ENCODE measurements around the gene SH3GLB2.
A peak's percentile ranks its signal among the peaks of the same experiment; 100 is the strongest.

The SH3GLB2 gene

GRCh38 chr9:128995791-128996190, 32.3 kb downstream of the SH3GLB2 start:
- Histone ChIP-seq H3K4me2 (ENCODE audit: low read length) (no peak overlapping the region), H3K4me3 (ENCODE audit: low read depth, low read length, poor library complexity, severe bottlenecking) (no peak overlapping the region), H3K36me3 (ENCODE audit: insufficient read depth, low read length) (peaks cover 85% of the 10 kb centered on the region), H2AFZ (ENCODE audit: low read length) (no peak overlapping the region), H4K20me1 (ENCODE audit: insufficient read depth, low read length) (no peaks in the 10 kb centered on the region), H3K9me3 (ENCODE audit: low read length) (no peaks in the 10 kb centered on the region), H3K27ac (ENCODE audit: low read depth, low read length, poor library complexity, severe bottlenecking) (no peak overlapping the region), H3K9ac (ENCODE audit: low read length) (no peak overlapping the region), H3K9me2 (ENCODE audit: low read depth, low read length) (no peaks in the 10 kb centered on the region), H3K79me2 (ENCODE audit: insufficient read depth, low read length) (no peaks in the 10 kb centered on the region), H3K27me3 (ENCODE audit: insufficient read depth, low read length) (no peaks in the 10 kb centered on the region), H3K4me1 (ENCODE audit: insufficient read depth, low read length, severe bottlenecking) (no peaks in the 10 kb centered on the region), H3F3A (ENCODE audit: insufficient read depth, low read length) (no peaks in the 10 kb centered on the region)
- TF ChIP-seq EZH2 (IDR thresholded peaks at IDR 0.05; ENCODE audit: borderline replicate concordance, low read length), result no peak
- TF ChIP-seq, protein P1, sequence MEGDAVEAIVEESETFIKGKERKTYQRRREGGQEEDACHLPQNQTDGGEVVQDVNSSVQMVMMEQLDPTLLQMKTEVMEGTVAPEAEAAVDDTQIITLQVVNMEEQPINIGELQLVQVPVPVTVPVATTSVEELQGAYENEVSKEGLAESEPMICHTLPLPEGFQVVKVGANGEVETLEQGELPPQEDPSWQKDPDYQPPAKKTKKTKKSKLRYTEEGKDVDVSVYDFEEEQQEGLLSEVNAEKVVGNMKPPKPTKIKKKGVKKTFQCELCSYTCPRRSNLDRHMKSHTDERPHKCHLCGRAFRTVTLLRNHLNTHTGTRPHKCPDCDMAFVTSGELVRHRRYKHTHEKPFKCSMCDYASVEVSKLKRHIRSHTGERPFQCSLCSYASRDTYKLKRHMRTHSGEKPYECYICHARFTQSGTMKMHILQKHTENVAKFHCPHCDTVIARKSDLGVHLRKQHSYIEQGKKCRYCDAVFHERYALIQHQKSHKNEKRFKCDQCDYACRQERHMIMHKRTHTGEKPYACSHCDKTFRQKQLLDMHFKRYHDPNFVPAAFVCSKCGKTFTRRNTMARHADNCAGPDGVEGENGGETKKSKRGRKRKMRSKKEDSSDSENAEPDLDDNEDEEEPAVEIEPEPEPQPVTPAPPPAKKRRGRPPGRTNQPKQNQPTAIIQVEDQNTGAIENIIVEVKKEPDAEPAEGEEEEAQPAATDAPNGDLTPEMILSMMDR (IDR thresholded peaks at IDR 0.05; ENCODE audit: low read length), result no peak

DNA sequence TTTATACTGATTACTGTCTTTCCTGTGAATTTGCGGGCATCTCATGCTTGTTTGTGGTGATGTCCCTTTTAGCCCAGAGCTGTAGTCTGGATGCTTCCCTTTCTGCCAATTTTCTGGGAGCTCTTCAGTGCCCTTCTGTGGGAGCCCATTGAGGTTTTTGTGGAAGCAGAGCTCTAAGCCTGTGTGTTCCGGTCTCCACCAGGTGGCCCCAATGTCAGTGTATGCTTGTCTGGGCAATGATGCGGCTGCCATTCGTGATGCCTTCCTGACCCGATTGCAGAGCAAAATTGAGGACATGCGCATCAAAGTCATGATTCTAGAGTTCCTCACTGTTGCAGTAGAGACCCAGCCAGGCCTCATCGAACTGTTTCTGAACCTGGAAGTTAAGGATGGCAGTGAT, 35.1 kb downstream of the SH3GLB2 start:
- Histone ChIP-seq H3F3A (ENCODE audit: insufficient read depth, low read length) (no peaks in the 10 kb centered on the region), H3K79me2 (ENCODE audit: insufficient read depth, low read length) (no peaks in the 10 kb centered on the region), H3K9me3 (ENCODE audit: low read length) (no peaks in the 10 kb centered on the region), H3K4me2 (ENCODE audit: low read length) (no peak overlapping the region), H4K20me1 (ENCODE audit: insufficient read depth, low read length) (no peaks in the 10 kb centered on the region), H3K4me3 (ENCODE audit: low read depth, low read length, poor library complexity, severe bottlenecking) (no peak overlapping the region), H3K9ac (ENCODE audit: low read length) (no peak overlapping the region), H3K4me1 (ENCODE audit: insufficient read depth, low read length, severe bottlenecking) (no peaks in the 10 kb centered on the region), H3K9me2 (ENCODE audit: low read depth, low read length) (no peaks in the 10 kb centered on the region), H3K27me3 (ENCODE audit: insufficient read depth, low read length) (no peaks in the 10 kb centered on the region), H3K27ac (ENCODE audit: low read depth, low read length, poor library complexity, severe bottlenecking) (no peak overlapping the region), H2AFZ (ENCODE audit: low read length) (no peak overlapping the region), H3K36me3 (ENCODE audit: insufficient read depth, low read length) (peaks cover 78% of the 10 kb centered on the region)
- TF ChIP-seq, protein P1 (IDR thresholded peaks at IDR 0.05; ENCODE audit: low read length), result peak; percentile 51; the same call in 1 of the 2 replicates
- TF ChIP-seq EZH2 (IDR thresholded peaks at IDR 0.05; ENCODE audit: borderline replicate concordance, low read length), result no peak

DNA sequence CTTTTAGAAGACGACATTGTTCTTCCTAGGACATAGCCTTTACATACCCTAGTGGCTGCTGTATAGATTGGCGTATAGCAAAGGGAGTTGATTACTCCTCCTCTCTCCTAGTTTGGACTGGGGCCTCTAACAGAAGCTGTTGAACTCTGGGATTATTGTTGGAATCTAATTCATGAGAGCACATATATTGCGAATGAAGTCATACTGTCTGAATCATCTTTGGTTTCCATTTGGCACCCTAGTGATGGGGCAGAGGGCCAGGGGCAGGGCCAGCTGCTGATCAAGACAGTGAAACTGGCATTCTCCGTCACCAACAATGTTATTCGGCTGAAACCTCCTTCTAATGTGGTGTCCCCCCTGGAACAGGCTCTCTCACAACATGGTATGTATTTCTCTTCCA, 40.3 kb downstream of the SH3GLB2 start:
- H3K9ac ChIP-seq (ENCODE audit: low read length), result no peak overlapping the region
- H3K9me3 ChIP-seq (ENCODE audit: low read length), result no peaks in the 10 kb centered on the region
- no peaks in the 10 kb centered on the region for H3K27me3 ChIP-seq (ENCODE audit: insufficient read depth, low read length)
- no peak overlapping the region for H3K4me3 ChIP-seq (ENCODE audit: low read depth, low read length, poor library complexity, severe bottlenecking)
- peaks cover 73% of the 10 kb centered on the region for H3K36me3 ChIP-seq (ENCODE audit: insufficient read depth, low read length)
- H3K79me2 ChIP-seq (ENCODE audit: insufficient read depth, low read length), result no peaks in the 10 kb centered on the region
- H3K4me1 ChIP-seq (ENCODE audit: insufficient read depth, low read length, severe bottlenecking), result no peaks in the 10 kb centered on the region
- no peak overlapping the region for H2AFZ ChIP-seq (ENCODE audit: low read length)
- H3K9me2 ChIP-seq (ENCODE audit: low read depth, low read length), result no peaks in the 10 kb centered on the region
- no peaks in the 10 kb centered on the region for H4K20me1 ChIP-seq (ENCODE audit: insufficient read depth, low read length)
- no peak overlapping the region for H3K27ac ChIP-seq (ENCODE audit: low read depth, low read length, poor library complexity, severe bottlenecking)
- TF ChIP-seq, protein P1 (IDR thresholded peaks at IDR 0.05; ENCODE audit: low read length), result no peak
- no peak for TF ChIP-seq EZH2 (IDR thresholded peaks at IDR 0.05; ENCODE audit: borderline replicate concordance, low read length)
- H3K4me2 ChIP-seq (ENCODE audit: low read length), result no peak overlapping the region
- no peaks in the 10 kb centered on the region for H3F3A ChIP-seq (ENCODE audit: insufficient read depth, low read length)

Data from OCI-LY1 (cell line).